Endometrial microvascular endothelial cells (primary cell): ENCODE data around the gene EXO1. TPM values are rescaled to one million over a fixed set of nuclear protein-coding genes. Genes with fewer than 3 reads are reported as not detected.

Source experiments
- in situ Hi-C: cut with HindIII; loops from 2 replicates; pipeline ENCODE4 v1.10.0; 2017; ENCODE audit warnings: low sequenced_read_pairs, low pct_unique_long_range_greater_than_20kb; ENCODE audit errors: inconsistent ontology term
- total RNA-seq: library from RNA; depleted of rRNA; stranded (reverse); fragments of >200 nt; gene quantifications from one replicate; pipeline ENCODE4 v1.2.3, GENCODE V29; 2015; ENCODE audit errors: inconsistent ontology term

EXO1 gene
- total RNA-seq, 1 donor from 2014 or later = 12.3 TPM

DNA sequence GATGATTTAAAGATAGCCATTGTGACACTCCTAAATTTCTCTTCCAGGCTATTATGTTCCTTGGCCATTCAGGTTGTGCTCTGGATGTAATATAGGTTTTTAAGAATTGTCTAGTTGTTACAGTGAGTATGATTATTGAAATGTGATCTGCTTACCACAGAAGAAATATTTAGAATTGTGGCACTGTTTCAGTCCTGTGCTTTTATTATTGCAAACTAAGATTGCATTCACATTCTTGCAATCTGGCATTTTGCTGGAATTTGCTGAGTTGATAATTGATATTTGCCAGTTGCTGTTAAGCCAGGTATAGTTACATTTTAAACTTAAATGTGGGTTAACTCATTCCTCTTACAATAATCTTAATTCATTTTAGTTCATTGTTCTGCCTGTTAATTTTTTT is 22.3 kb downstream of the EXO1 start:
- in situ Hi-C loops = no loop called here

DNA sequence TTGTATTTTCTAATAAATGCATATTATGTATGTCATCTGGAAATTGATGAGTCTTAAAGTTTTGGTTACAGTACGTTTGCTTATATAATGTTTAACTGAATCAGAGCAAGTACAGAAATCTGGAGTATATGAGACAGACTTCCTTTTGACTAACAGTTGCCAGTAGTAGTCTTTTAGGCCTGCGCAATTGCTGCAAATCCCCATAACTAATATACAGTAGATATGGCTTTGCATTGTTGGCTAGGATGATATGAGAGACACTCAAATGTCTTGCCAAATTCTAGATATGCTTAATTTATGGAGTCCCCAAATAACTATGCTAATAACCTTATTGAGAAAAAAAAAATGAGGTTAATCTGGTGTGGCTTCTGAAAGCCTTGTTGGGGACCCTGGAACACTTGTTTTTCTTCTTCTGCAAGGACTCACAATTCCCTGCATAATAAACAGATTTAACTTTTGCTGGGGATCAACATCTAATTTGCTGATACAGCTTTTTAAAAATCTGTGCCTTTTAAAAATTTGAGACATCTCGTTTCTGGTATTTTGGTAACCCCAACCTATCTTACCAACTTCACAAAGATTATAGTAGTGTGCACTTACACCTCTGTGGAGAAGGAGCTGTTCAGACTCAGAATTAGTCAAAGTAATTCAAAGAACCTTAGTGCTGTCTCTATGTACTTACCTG is 22.9 kb downstream of the EXO1 start:
- in situ Hi-C loops = no loop called here

DNA sequence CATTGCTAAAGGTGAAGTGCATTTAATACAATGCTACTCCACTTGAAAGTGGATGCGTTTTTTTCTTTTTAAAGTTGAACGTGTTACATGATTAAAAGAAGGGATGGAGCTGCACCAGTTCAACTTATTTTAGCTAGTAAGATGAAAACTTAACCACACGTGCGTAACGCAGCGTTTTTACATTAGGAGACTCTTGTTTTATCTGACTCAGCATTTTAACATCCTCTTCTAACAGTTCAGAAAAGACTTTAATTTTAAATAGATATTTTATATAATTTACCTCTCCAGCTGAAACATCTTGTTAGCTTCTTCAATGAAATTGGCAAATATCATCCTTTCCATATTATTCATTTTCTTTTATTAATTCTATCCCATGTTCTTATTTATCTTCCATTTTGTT is 33.4 kb downstream of the EXO1 start:
- in situ Hi-C loops = no loop called here

DNA sequence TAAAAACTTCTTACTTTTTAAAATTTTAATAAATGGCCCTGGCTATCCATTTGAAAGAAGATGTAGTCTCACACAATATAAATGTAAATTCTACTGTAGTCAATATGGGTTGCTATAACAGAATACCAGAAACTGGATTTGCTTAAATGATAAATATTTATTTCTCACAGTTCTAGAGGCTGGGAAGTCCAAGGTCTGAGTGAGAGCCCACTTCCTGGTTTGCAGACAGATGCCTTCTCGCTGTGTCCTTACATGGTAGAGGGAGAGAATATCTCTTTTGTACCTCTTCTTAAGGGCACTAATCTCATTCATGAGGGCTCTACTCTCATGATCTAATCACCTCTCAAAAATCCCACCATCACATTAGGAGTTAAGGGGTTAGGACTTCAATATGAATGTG is 35.2 kb downstream of the EXO1 start:
- in situ Hi-C loops = no loop called here

DNA sequence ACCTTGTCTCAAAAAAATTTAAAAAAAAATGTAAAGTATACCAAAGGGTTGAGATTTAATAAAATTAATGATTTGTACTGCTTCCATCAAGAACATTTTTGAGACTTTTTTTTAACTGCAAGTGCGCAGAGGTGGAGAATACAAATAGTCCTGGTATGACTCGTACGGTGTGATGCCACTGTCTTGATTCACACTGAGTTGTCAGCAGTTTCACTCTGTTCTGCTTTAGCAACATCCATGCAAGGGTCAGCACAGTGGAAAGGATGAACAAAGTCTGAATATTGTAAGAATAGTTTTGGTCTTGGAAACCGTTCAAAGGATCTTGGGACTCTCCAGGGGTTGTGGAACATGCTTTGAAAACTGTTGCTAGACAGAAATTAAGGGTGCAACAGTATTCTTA is 40.2 kb downstream of the EXO1 start:
- in situ Hi-C loops = no loop called here

DNA sequence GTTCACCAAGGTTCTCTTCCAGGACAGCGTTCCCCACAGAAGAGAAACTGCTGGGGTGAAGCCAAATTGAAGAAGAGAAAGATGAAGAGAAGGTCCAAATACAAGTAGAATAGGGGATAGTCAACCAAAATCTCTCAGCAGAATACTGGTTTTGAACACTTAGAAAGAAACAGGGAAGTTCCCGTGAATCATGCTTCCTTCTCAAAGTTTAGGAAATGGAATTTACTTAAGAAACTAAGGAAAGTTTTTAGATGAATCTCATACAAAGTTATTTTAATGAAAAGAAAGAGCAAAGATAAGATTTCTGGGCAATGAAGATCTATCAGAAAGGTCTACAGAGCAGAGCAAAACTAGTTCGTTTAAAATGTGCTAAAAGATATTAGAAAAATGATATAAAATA is 43.3 kb downstream of the EXO1 start:
- in situ Hi-C loops = no loop called here

DNA sequence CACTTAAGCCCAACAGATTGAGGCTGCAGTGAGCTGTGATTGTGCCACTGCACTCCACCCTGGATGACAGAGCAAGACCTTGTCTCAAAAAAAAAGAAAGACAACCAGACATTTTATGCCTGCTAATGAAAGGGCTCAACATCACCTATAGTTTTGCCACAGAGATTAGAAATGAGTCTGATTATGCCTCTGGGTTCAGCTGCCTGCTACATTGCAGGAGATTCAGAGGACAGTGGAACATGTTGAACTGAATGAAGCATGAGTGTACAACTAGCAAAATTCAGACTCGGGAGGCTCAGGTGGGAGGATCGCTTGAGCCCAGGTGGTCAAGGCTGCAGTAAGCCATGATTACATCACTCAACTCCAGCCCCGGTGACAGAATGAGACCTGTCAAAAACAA is 46.0 kb downstream of the EXO1 start:
- in situ Hi-C loops = no loop called here

DNA sequence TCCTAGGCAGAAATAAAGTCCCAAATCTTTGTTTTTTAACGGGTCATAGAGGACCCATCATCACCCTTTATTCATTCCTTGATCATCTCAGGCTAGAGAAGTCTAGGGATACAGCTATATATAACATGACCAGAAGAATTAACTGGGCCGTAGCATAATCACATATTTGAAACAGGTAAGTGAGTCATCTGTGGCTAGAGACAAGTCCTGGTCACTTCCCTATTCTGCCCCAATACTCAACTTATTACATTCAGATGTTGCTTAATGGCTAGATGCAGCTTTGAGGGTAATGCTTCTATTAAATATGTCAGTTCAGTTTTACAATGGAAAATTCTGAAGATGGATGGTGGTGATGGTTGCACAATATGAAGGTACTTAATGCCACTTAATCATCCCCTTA is 47.0 kb downstream of the EXO1 start:
- in situ Hi-C loops = no loop called here

DNA sequence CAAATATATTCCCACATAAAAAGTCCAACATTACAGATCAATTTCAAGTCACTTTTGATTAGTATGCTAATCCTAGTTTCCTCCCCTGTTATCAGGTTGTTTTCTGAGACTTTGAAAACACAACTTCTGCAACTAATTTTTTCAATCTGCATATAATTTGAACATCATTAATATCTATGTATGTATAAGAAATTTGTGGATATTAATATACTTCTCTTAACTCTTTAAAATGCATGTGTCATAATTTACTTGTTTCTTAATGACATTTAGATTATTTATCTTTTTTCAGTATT is 48.6 kb downstream of the EXO1 start:
- in situ Hi-C loops = no loop called here

DNA sequence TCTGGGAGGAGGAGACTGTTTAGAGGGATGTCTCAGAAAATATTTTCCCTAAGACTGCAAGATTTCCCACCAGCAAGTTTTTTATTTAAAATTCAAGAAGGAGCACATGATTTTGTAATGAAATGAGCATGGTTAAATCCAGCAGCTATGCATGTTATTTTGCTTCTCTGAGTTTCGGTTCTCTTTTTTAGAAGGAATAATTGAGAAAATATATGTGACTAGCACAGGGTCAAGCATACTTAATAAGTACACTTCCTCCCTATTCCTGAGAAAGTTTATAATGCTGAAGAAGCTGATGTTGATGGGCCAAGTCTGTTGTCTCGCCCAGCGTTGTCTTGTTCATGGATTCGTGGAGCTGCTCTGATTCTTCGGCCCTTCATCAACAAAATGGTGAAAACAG is 51.2 kb downstream of the EXO1 start:
- in situ Hi-C loops = no loop called here

DNA sequence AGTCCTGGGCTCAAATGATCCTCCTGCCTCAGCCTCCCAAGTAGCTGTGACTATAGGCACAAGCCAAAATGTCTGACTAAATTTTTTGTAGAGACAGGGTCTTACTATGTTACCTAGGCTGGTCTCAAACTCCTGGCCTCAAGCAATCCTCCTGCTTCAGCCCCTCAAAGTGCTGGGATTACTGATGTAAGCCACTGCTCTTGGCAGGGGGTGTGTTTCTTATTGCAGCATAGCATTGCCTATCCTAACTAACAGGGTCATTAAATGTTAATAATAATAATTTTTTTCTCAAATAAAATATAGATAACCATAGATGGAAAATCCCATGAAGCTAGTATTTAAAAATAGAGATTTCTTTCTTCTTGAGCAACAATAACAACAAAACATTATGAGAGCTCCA is 52.4 kb downstream of the EXO1 start:
- in situ Hi-C loops = no loop called here

DNA sequence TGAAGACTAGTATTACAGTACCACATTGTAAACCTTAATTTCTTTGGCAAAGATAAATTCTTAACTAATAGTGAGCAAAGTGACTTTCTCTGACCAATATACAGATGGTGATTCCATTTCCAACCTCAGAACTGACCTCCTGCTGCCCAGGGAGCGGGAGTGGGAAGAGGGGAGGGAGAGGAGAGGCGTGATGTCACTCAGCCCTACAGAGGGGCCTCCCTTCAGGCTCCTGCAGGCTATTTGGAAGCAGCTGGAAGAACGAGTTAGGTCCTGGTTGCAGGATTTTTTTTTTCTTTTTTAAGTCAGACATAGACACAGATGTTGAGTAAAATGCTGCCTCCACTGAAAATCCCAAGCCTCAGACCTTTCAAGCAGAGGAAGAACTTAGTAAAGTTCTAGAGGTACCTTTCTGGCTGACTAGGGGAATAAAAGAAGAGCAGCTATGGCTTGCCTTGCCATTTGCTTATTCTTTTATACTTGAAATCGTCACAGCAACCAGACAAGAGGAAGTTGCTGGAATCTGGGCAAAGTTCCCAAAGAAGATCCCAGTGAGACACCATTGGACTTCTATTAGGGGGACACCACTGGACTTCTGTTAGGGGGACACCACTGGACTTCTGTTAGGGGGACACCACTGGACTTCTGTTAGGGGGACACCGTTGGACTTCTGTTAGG is 54.5 kb downstream of the EXO1 start:
- in situ Hi-C loops = no loop called here

DNA sequence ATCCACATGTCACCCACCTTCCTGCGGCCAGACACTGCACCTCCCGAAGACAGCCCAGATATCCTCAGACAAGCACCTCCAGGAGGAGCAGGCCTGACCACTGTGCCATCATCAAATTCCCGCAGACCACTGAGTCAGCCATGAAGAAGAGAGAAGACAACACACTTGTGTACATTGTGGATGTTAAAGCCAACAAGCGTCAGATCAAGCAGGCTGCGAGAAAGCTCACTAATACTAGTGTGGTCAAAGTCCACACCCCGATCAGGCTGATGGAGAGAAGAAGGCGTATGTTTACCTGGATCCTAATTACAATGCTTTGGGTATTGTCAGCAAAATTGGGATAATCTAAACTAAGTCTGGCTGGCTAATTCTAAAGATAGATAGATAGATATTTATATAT is 68.2 kb downstream of the EXO1 start:
- in situ Hi-C loops = no loop called here

DNA sequence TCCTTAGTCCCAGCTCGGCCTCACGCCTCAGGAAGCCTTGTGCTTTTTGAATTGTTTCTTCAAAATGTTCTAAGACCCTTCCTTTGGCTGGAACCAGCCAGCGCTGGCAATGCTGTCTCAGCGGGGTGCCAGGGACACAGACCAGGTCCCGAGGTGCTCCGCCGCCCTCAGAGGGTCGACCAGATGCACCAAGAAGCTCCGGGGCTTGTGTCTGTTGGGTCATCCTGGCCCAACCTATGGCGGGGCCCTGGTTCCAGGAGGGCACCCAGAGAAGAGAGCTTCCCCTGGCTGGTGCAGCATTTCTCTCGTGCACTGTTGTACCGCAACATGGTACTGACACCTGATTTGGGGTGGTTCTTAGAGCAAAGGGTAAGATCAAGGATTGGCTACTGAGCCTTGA is 69.5 kb downstream of the EXO1 start:
- in situ Hi-C loops = no loop called here

DNA sequence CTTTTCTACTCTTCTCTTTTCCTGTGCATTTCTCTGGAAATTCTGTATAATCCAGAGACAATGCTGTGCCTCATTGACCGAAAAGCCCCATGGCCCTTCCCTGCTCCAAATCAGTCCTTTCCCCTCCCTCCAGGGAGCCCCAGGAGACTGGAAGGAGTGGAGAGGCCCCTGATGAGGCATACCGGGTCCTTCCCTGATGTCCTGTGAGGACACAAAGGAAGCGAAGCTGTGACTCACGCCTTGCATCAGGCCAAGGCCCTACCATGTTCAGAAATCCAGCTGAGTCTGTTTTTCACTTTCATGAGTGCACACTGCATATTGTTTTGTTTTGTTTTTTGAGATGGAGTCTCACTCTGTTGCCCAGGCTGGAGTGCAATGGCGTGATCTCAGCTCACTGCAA is 70.9 kb downstream of the EXO1 start:
- in situ Hi-C loops = no loop called here

DNA sequence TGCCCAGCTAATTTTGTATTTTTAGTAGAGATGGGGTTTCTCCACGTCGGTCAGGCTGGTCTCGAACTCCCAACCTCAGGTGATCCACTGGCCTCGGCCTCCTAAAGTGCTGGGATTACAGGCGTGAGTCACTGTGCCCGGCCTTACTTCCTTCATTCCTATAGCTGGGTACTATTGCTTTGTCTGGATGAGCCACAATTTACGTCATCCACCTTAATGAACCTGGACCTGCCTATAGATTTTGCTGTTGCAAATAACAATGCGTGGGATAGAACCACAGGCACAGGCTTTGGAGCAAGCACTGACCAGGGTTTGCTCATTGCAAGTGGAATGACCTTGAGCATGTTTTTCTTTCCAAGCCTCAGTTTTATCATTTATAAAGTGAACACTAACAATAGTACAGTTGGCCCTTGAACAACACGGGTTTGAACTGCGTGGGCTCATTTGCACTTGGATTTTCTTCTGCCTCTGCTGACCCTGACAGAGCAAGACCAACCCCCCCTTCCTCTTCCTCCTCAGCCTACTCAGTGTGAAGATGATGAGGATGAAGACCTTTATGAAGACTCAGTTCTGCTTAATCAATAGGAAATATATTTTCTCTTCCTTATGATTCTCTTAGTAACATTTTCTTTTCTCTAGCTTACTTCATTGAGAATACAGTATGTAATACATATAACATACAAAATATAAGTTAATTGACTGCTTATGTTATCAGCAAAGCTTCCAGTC is 76.2 kb downstream of the EXO1 start:
- in situ Hi-C loops = no loop called here

DNA sequence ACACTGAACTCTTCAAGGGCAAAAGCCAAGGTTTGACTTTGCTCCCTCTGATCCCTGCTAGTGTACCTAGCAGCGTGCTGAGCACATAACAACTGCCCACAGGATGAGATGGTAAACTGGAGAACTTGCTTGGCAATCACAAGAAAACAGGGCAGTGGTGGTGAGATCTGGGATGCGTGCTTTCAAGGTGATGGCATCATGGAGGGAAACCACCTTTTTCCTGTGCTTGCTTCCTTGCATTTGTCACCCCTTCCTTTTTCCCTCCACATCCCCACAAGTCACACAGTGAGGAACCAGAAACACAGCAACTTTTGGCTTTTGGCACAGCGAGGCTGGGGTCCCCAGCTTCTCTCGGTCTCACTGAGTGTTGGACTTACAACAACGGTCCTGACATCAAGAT is 78.1 kb downstream of the EXO1 start:
- in situ Hi-C loops = no loop called here

DNA sequence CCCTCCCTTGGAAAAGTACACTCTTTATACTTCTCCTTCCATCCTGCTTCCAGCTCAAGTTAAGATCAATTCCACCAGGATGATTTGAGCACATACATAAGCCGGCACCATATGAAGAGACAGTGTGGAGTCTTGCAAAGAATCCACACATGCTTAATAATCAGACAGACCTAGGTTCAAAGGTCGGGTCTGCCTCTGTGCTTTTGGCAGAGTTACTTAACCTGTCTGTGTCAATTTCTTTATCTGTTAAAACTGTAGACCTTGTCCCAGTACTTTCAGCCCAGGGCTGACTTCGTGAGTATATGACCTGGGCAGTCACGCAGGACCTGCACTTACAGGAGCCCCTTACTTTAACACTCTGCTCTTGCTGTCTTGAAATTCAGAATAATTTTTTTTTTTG is 79.3 kb downstream of the EXO1 start:
- in situ Hi-C loops = no loop called here

DNA sequence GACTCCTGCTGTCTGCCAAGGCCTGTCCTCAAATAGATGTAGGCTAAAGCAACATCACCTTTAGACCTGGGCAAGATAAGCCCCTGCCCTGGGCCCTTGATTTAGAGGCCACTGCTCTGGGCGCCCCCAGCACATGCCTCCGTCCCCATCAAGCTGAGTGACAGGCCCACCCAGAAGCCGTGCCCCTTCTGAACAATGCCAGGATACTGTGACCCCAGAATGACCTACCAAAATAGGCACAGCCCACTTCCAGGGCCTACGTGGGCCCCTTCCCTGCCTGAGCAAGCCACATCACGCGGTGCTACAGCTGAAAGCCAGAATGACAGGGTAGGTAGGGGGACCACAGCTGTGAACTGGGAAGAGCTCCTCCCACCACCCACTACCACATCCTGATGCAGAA is 84.8 kb downstream of the EXO1 start:
- in situ Hi-C loops = no loop called here

DNA sequence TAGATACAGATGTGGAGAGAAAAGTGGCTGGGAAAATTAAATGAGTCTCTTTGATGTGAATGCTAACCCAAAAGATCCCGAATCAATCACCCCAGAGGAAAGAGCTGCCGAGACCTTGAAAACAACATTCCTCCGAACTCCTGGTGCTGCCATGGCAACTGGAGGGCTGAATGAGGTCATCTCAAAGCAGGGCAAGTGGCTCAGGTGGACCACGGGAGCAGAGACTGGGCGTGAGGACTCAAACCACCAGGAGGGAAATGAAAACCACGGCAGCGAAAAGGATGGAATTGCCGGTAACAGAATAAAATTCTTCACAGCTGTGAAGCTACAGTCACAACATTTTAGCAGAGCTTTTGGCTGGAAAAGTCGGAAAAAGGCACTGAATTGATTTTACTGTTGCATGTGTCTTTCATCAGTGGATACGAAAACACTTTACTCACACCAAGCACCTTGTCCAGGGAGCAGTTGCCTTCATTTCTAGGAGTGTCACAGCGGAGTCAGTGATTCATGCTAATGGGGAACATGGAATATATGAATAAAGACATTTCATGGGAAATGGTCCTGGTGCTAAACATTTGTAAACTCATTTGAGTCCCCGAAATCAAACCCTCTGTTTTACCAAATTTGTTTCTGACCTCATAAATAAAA is 86.3 kb downstream of the EXO1 start:
- in situ Hi-C loops = no loop called here
